Fibroblast of lung (primary cell): ENCODE results near the gene AQR. TPM values are rescaled to one million over a fixed set of nuclear protein-coding genes. Genes with fewer than 3 reads are reported as not detected.

ENCODE experiments used
- DNase-seq, 2 donors: peaks; one replicate each; pipeline versions ENCODE4 v3.0.0 to v3.0.0-alpha.2; 2010; ENCODE audit warnings: low read depth in 2 of 2
- H2AFZ ChIP-seq: 2 replicates; pipeline ENCODE4 v1.5.1; 2012; ENCODE audit warnings: low read length, control low read depth, inconsistent platforms
- H3K27ac ChIP-seq: 2 replicates; pipeline ENCODE4 v1.5.1; 2011; ENCODE audit warnings: low read length, control low read depth; ENCODE audit not compliant: insufficient read depth
- H3K27me3 ChIP-seq: 2 replicates; pipeline ENCODE4 v1.5.1; 2011; ENCODE audit warnings: mild to moderate bottlenecking, low read length; ENCODE audit not compliant: control insufficient read depth, insufficient read depth
- H3K36me3 ChIP-seq: 2 replicates; pipeline ENCODE4 v1.5.1; 2011; ENCODE audit warnings: low read length; ENCODE audit not compliant: control insufficient read depth, insufficient read depth
- H3K4me1 ChIP-seq: 2 replicates; pipeline ENCODE4 v1.5.1; 2011; ENCODE audit warnings: low read length; ENCODE audit not compliant: control insufficient read depth, insufficient read depth; ENCODE audit errors: extremely low read depth
- H3K4me2 ChIP-seq: 2 replicates; pipeline ENCODE4 v1.5.1; 2011; ENCODE audit warnings: low read length, control low read depth; ENCODE audit not compliant: insufficient read depth; ENCODE audit errors: extremely low read depth
- H3K4me3 ChIP-seq, 4 experiments: fragments of 200-600 bp in 1 of 4; sonication (generic) in 1 of 4; replicated peaks in 1 of 4; 2 replicates each; pipeline ENCODE4 v1.5.1; 2011 to 2016; ENCODE audit warnings: low read length in 4 of 4, low read depth in 3 of 4, mild to moderate bottlenecking in 3 of 4, control low read depth in 2 of 4, inconsistent platforms in 1 of 4, mixed read lengths in 1 of 4; ENCODE audit not compliant: insufficient read depth in 1 of 4; ENCODE audit errors: control extremely low read depth in 1 of 4
- H3K79me2 ChIP-seq: 2 replicates; pipeline ENCODE4 v1.5.1; 2012; ENCODE audit warnings: mild to moderate bottlenecking, low read length, inconsistent platforms; ENCODE audit not compliant: control insufficient read depth, insufficient read depth
- H3K9ac ChIP-seq: 2 replicates; pipeline ENCODE4 v1.5.1; 2011; ENCODE audit warnings: mild to moderate bottlenecking, low read length, control low read depth; ENCODE audit not compliant: insufficient read depth
- H3K9me3 ChIP-seq: 2 replicates; pipeline ENCODE4 v1.5.1; 2012; ENCODE audit warnings: low read depth, low read length; ENCODE audit not compliant: control insufficient read depth, insufficient read depth
- H4K20me1 ChIP-seq: 2 replicates; pipeline ENCODE4 v1.5.1; 2011; ENCODE audit warnings: low read length; ENCODE audit not compliant: control insufficient read depth, insufficient read depth; ENCODE audit errors: extremely low read depth
- CTCF ChIP-seq, 2 donors: IDR thresholded peaks in 1 of 2; conservative IDR thresholded peaks in 1 of 2; 1 replicate in 1 of 2; 2 replicates in 1 of 2; pipeline ENCODE4 v1.5.1; 2011 to 2012; ENCODE audit warnings: low read length in 2 of 2, control low read depth in 1 of 2, inconsistent platforms in 1 of 2, low read depth in 1 of 2, mild to moderate bottlenecking in 1 of 2
- EZH2 ChIP-seq: IDR thresholded peaks from 2 replicates; pipeline ENCODE4 v1.5.1; 2012; ENCODE audit warnings: low read length, control low read depth, mild to moderate bottlenecking; ENCODE audit errors: missing control alignments
- polyA plus RNA-seq, 2 donors: library from polyadenylated mRNA; depleted of rRNA in 1 of 2; stranded (reverse) in 1 of 2; unstranded in 1 of 2; fragments of >200 nt; gene quantifications; 2 replicates each; pipeline ENCODE4 v1.2.1, GENCODE V29; 2011 to 2012; ENCODE audit warnings: missing spikeins in 1 of 2
- total RNA-seq: library from RNA; depleted of rRNA; stranded (reverse); fragments of >200 nt; gene quantifications from 2 replicates; pipeline ENCODE4 v1.2.1, GENCODE V29; 2014

Gene AQR
- total and polyA plus RNA-seq, 2 donors (not counting 1 experiment from before 2014, with no cell fraction given): 19.7 to 33.0 TPM

DNA sequence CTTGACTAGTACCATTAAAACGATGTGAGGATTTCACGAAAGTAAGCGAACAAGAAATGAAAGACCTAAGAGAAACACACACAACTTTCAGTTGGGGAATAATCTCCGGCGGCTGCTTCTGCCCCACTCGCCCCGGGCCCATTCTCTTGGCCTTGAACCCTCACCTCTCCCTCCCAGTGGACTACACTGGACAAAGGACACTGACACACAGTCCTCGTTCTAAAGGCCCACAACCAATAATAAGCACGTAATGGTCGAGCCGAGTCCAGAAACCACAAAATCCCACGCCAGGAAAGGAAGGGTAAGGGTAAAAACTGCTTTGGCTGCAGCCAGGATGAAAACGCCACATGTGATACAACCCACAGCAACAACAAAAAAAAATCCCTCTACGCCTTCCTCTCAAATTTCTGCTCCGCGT, 18.1 kb upstream of the AQR start:
- Histone ChIP-seq H3K79me2 (peaks cover 43% of the 10 kb centered on the region), H2AFZ (peak overlapping the region; percentile 90), H3K4me1 (peaks cover 2% of the 10 kb centered on the region), H3K9ac (peak overlapping the region; percentile 93), H3K4me2 (peak overlapping the region; percentile 87), H3K27me3 (no peaks in the 10 kb centered on the region), H3K9me3 (no peaks in the 10 kb centered on the region), H3K27ac (peak overlapping the region; percentile 97), H3K4me3 (peak overlapping the region; percentile 97 to 100 (median 99)), H4K20me1 (no peaks in the 10 kb centered on the region), H3K36me3 (no peaks in the 10 kb centered on the region)
- peak; percentile 50 to 59 for DNase-seq
- TF ChIP-seq CTCF (conservative IDR thresholded peaks at IDR 0.05 in 1 of 2, IDR thresholded peaks at IDR 0.05 in 1 of 2; ENCODE audit: low read depth in 1 of 2, low read length in 2 of 2) (no peak), EZH2 (no peak)

- no peak for DNase-seq
- H3K27ac ChIP-seq: no peak overlapping the region
Measured at GRCh38 chr15:34986771-34987480, 17.4 kb upstream of the AQR start.

DNA sequence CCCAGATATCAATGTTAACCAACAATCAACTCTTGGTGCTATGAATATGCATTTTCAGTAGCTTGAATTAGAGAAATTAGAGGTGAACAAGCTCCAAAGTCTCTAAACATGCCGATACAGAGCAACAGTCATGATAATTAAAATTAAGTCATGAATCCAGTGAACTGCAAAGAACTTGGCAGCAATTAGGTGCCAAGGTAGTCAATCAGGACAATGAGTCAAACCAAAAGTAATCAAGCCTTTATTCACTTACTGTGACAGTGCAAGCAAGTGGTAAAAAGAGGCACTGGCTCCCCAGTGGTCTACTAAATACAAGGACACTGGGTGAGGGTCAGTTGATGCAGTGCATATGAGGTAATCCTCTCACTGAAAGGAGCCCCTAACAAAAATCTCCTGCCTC, 16.8 kb upstream of the AQR start:
- no peaks in the 10 kb centered on the region for H3K9me3 ChIP-seq
- H4K20me1 ChIP-seq: no peaks in the 10 kb centered on the region
- H3K4me3 ChIP-seq: peak overlapping the region in 3 of 4 experiments; percentile 97 to 100 (median 99)
- H3K9ac ChIP-seq: no peak overlapping the region
- peaks cover 2% of the 10 kb centered on the region for H3K4me1 ChIP-seq
- TF ChIP-seq EZH2 (no peak), CTCF (conservative IDR thresholded peaks at IDR 0.05 in 1 of 2, IDR thresholded peaks at IDR 0.05 in 1 of 2; ENCODE audit: low read depth in 1 of 2, low read length in 2 of 2) (no peak)
- H3K4me2 ChIP-seq: peak overlapping the region; percentile 87
- H3K36me3 ChIP-seq: peaks cover 2% of the 10 kb centered on the region
- H3K27ac ChIP-seq: no peak overlapping the region
- peaks cover 43% of the 10 kb centered on the region for H3K79me2 ChIP-seq
- no peak for DNase-seq
- no peak overlapping the region for H2AFZ ChIP-seq
- no peaks in the 10 kb centered on the region for H3K27me3 ChIP-seq

More at GRCh38 chr15:34986771-34987480, 17.4 kb upstream of the AQR start:
- peaks cover 2% of the 10 kb centered on the region for H3K4me1 ChIP-seq
- H3K27me3 ChIP-seq: no peaks in the 10 kb centered on the region
- no peaks in the 10 kb centered on the region for H4K20me1 ChIP-seq
- no peak for TF ChIP-seq EZH2
- no peak for TF ChIP-seq CTCF (conservative IDR thresholded peaks at IDR 0.05 in 1 of 2, IDR thresholded peaks at IDR 0.05 in 1 of 2; ENCODE audit: low read depth in 1 of 2, low read length in 2 of 2)
- H3K4me2 ChIP-seq: peak overlapping the region; percentile 87
- no peak overlapping the region for H2AFZ ChIP-seq
- peak overlapping the region; percentile 97 to 100 (median 99) for H3K4me3 ChIP-seq
- H3K79me2 ChIP-seq: peaks cover 43% of the 10 kb centered on the region
- H3K36me3 ChIP-seq: peaks cover 2% of the 10 kb centered on the region
- H3K9ac ChIP-seq: peak overlapping the region; percentile 93
- H3K9me3 ChIP-seq: no peaks in the 10 kb centered on the region
